C4-2B (cell line): Measurements from ENCODE around the gene PLEKHM3.
"Not testable (repeated sequence)": the region's sequence is repeated elsewhere in the genome, so short reads cannot be mapped to it uniquely, and the experiment has no call there.

Experiments
- H3K27ac ChIP-seq: fragments of 450-650 bp; 2 replicates; pipeline ENCODE4 v1.5.1; 2017
- ZFX ChIP-seq: fragments of 450-650 bp; IDR thresholded peaks from 2 replicates; pipeline ENCODE4 v1.6.1; 2017
- TF ChIP-seq, protein P1 (sequence below): fragments of 450-650 bp; conservative IDR thresholded peaks from 2 replicates; pipeline ENCODE4 v1.5.1; 2017; ENCODE audit warnings: mild to moderate bottlenecking

Gene PLEKHM3

GRCh38 chr2:207955456-207955855, 69.9 kb downstream of the PLEKHM3 start:
- TF ChIP-seq, protein P1, sequence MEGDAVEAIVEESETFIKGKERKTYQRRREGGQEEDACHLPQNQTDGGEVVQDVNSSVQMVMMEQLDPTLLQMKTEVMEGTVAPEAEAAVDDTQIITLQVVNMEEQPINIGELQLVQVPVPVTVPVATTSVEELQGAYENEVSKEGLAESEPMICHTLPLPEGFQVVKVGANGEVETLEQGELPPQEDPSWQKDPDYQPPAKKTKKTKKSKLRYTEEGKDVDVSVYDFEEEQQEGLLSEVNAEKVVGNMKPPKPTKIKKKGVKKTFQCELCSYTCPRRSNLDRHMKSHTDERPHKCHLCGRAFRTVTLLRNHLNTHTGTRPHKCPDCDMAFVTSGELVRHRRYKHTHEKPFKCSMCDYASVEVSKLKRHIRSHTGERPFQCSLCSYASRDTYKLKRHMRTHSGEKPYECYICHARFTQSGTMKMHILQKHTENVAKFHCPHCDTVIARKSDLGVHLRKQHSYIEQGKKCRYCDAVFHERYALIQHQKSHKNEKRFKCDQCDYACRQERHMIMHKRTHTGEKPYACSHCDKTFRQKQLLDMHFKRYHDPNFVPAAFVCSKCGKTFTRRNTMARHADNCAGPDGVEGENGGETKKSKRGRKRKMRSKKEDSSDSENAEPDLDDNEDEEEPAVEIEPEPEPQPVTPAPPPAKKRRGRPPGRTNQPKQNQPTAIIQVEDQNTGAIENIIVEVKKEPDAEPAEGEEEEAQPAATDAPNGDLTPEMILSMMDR: no peak
- no peak for TF ChIP-seq ZFX
- no peak overlapping the region for H3K27ac ChIP-seq

DNA sequence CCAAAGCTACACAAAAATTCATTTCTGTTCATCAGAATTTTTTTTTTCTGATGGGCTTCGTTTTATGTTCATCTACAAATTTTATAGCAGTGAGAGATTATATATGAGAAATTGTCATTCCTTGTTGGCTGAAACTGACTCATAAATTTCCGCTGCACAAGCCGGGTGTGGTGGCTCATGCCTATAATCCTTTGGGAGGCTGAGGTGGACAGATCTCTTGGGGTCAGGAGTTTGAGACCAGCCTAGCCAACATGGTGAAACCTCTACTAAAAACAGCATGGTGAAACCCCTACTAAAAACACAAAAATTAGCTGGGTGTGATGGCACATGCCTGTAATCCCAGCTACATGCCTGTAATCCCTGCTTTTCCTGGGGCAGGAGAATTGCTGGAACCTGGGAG, 72.0 kb downstream of the PLEKHM3 start:
- no peak for TF ChIP-seq ZFX
- TF ChIP-seq, protein P1: no peak
- no peak overlapping the region for H3K27ac ChIP-seq

DNA sequence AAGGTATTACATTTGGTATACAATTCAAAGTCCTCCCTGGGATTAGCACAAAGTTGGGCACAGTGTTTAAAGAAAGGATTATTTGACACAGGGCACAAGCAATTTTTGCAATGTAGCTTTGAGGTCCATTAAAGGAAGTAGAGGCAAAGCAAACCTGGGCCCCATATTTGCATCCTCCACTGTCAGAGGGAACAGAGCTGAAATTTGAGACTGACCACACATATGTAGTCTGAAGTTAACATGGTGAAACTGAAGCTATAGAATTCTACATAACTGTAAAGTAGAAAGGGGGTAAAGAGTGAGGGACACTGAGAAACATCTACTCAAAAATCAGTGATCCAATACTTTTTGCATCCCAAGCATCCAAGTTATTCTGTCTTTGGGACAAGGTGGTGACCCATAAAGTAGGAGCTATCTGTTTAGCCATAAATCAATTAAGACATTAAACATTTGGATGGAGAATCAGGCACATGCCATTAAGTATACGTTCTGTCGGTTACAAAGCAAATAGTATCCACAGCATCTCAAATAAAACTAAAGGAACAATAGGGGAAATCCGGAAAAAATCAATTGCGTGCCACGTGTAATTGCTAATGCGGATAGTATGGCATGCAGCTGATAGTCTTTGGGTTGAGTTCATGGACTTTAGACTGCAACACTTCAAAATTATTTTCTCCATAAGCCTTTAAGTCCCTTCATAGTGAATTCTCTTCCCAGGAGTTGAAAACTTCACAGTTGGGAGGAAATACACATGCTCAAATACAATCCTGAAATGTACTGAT, 72.6 kb downstream of the PLEKHM3 start:
- TF ChIP-seq ZFX: no peak
- TF ChIP-seq, protein P1: no peak
- no peak overlapping the region for H3K27ac ChIP-seq

DNA sequence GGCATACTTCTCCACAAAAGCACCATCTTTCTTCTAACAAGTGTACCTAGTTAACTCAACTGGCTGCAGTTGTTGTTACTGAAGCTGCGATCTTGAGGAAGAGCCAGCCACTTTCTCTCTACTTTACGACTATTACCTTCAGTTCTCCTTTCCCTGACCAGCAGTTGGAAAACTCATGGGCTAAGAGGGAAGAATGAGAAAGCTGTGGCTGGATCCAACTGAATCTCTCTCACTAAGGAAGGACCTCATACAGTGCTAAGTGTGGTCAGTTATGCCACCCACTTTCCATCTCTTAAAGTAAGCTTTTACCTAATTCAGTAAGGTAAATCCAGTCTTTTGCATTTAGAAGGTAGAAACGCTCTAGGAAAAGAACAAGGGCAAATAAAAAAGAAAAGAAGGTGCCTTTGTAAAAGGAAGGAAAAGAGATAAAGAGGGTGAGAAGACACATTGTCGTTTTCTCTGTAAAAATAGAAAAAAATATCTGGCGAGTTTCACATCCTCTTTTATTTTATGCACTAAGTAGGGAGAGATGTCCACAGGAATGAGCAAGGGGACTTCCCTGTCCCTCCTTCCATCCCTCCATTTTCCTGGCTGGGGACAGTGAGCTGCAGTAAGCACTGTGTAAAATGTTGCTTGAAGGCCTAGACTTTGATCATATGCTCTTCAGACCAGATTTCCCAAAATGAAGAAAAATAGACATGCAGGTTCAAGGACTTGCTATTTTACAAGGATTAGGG, 73.4 kb downstream of the PLEKHM3 start:
- H3K27ac ChIP-seq: no peak overlapping the region
- TF ChIP-seq ZFX: no peak
- TF ChIP-seq, protein P1: no peak

DNA sequence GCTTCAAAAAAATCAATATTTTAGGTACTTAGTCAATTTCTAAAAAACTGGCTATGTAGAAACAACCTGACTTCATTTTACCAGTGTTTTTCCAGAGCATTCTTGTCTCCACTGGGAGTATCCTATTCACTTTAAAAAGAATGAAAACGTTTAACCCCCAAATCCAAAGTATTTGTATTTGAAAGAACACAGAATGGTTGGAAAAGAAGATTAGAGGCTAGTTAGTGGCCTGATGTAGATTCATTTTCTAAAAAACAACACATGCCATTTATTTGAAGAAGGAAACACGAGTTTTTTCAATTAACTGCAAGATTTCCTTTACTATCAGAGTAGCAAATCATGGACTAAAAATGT, 74.6 kb downstream of the PLEKHM3 start:
- no peak overlapping the region for H3K27ac ChIP-seq
- TF ChIP-seq, protein P1: no peak
- TF ChIP-seq ZFX: no peak

- TF ChIP-seq, protein P1: no peak
- no peak for TF ChIP-seq ZFX
- no peak overlapping the region for H3K27ac ChIP-seq
Measured at GRCh38 chr2:207950063-207950760, 75.1 kb downstream of the PLEKHM3 start.

DNA sequence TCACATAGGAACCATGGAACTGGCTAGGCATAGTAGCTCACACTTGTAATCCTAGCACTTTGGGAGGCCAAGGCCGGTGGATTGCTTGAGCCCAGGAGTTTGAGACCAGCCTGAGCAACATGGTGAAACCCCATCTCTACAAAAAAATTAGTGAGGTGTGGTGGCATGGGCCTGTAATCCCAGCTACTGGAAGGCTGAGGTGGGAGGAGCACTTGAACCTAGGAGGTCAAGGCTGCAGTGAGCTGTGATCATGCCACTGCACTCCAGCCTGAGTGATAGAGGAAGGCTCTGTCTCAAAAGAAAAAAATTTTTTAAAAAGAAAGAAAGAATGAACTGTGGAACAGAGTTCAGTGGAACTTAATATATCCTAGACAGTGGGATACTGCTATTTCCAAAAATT, 76.1 kb downstream of the PLEKHM3 start:
- H3K27ac ChIP-seq: not testable (repeated sequence)
